Measurements from ENCODE around the gene TRHDE. TPM values are rescaled to one million over a fixed set of nuclear protein-coding genes. Genes with fewer than 3 reads are reported as not detected.

TRHDE gene
- total and polyA plus RNA-seq, 9 donors, result 3.4 to 35.5 (median 18.2) TPM

- Histone ChIP-seq H3K4me1 (ENCODE audit: insufficient read depth) (no peaks in the 10 kb centered on the region), H3K27me3 (no peaks in the 10 kb centered on the region), H3K36me3 (no peaks in the 10 kb centered on the region), H3K4me3 (no peak overlapping the region), H3K9me3 (no peaks in the 10 kb centered on the region), H3K27ac (no peak overlapping the region)
- DNase-seq, result no peak
- 14 to 29% (median 20%) methylated on average over 2 of the region's 2 CpGs for WGBS, 3 donors
- TF ChIP-seq CTCF (IDR thresholded peaks at IDR 0.05), result no peak
- no peak for TF ChIP-seq POLR2A (IDR thresholded peaks at IDR 0.05)
- TF ChIP-seq EP300 (IDR thresholded peaks at IDR 0.05), result no peak
- intact Hi-C loops (cut with DNase I), result no loop called here
Measured at GRCh38 chr12:72313806-72314205, 41.6 kb downstream of the TRHDE start.

- TF ChIP-seq POLR2A (IDR thresholded peaks at IDR 0.05) (no peak), EP300 (IDR thresholded peaks at IDR 0.05) (no peak), CTCF (IDR thresholded peaks at IDR 0.05) (no peak)
- H3K4me1 ChIP-seq (ENCODE audit: insufficient read depth), result no peaks in the 10 kb centered on the region
- WGBS, 3 donors, result 95 to 97% (median 97%) methylated on average over 3 of the region's 3 CpGs
- no peaks in the 10 kb centered on the region for H3K9me3 ChIP-seq
- DNase-seq, result no peak
- no peak overlapping the region for H3K4me3 ChIP-seq
- H3K27me3 ChIP-seq, result no peaks in the 10 kb centered on the region
- no peak overlapping the region for H3K27ac ChIP-seq
- intact Hi-C loops (cut with DNase I), result no loop called here
- H3K36me3 ChIP-seq, result no peaks in the 10 kb centered on the region
Measured at GRCh38 chr12:72315858-72316257, 43.7 kb downstream of the TRHDE start.

GRCh38 chr12:72318341-72318740 is 46.2 kb downstream of the TRHDE start:
- Histone ChIP-seq H3K4me1 (ENCODE audit: insufficient read depth) (no peaks in the 10 kb centered on the region), H3K9me3 (no peaks in the 10 kb centered on the region), H3K4me3 (no peak overlapping the region), H3K27ac (no peak overlapping the region), H3K36me3 (no peaks in the 10 kb centered on the region), H3K27me3 (no peaks in the 10 kb centered on the region)
- no peak for DNase-seq
- intact Hi-C loops (cut with DNase I), result no loop called here
- 59 to 69% (median 62%) methylated on average over 4 of the region's 4 CpGs for WGBS, 3 donors
- no peak for TF ChIP-seq EP300 (IDR thresholded peaks at IDR 0.05)
- TF ChIP-seq POLR2A (IDR thresholded peaks at IDR 0.05), result no peak
- TF ChIP-seq CTCF (IDR thresholded peaks at IDR 0.05), result no peak

GRCh38 chr12:72323881-72324280 is 51.7 kb downstream of the TRHDE start:
- DNase-seq, result no peak
- intact Hi-C loops (cut with DNase I), result no loop called here
- Histone ChIP-seq H3K27ac (no peak overlapping the region), H3K4me3 (no peak overlapping the region), H3K36me3 (no peaks in the 10 kb centered on the region), H3K4me1 (ENCODE audit: insufficient read depth) (no peaks in the 10 kb centered on the region), H3K9me3 (no peaks in the 10 kb centered on the region), H3K27me3 (no peaks in the 10 kb centered on the region)
- TF ChIP-seq CTCF (IDR thresholded peaks at IDR 0.05), result no peak
- no peak for TF ChIP-seq EP300 (IDR thresholded peaks at IDR 0.05)
- no peak for TF ChIP-seq POLR2A (IDR thresholded peaks at IDR 0.05)
- WGBS, 3 donors, result 79 to 88% (median 87%) methylated on average over 1 of the region's 1 CpG
